Measurements from ENCODE around the gene NXPE2. TPM values are rescaled to one million over a fixed set of nuclear protein-coding genes. Genes with fewer than 3 reads are reported as not detected.

Gene NXPE2
- polyA plus RNA-seq, 1 donor (not counting 4 experiments of a cell fraction or from before 2014, with no cell fraction given): 0.09 TPM

DNA sequence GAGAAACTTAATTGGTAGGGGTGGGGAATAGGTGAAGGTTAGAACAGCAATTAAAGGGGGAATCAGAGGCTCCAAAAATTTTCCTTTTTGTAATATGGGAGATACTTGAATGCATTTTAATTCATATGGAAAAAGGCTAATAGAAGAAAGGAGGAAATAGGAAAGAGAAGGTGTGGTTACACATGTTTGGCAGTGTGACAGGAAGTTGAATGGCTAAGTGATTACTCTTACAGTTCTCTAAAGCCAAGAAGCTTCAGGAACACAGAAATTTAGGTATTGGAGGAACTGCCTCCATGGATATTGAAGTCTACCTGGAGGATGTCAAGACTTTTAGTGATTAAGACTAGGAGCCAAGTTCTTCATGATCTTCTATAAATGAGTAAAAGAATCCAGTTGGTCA is 6.3 kb downstream of the NXPE2 start:
- Histone ChIP-seq H3K4me3 (ENCODE audit: control insufficient read depth in 2 of 3, extremely low read depth in 1 of 3, insufficient read depth in 2 of 3, low read depth in 1 of 3, low read length in 3 of 3) (no peak overlapping the region), H3K9me3 (ENCODE audit: control insufficient read depth, low read depth, low read length) (no peaks in the 10 kb centered on the region), H3K4me2 (ENCODE audit: control insufficient read depth, extremely low read depth, insufficient read depth, low read depth, low read length) (no peak overlapping the region), H3K4me1 (ENCODE audit: control insufficient read depth, extremely low read depth, insufficient read depth, low read length) (no peaks in the 10 kb centered on the region), H3K9me1 (ENCODE audit: control insufficient read depth, extremely low read depth, insufficient read depth, low read length) (no peaks in the 10 kb centered on the region), H2AFZ (ENCODE audit: control insufficient read depth, low read length) (no peak overlapping the region), H3K27ac (ENCODE audit: control insufficient read depth, insufficient read depth, low read length) (no peak overlapping the region), H3K79me2 (ENCODE audit: control insufficient read depth, insufficient read depth, low read length) (no peaks in the 10 kb centered on the region), H3K36me3 (ENCODE audit: control insufficient read depth in 2 of 2, extremely low read depth in 1 of 2, insufficient read depth in 2 of 2, low read length in 2 of 2) (no peaks in the 10 kb centered on the region), H3K9ac (ENCODE audit: control insufficient read depth, extremely low read depth, insufficient read depth, low read length) (no peak overlapping the region), H3K27me3 (ENCODE audit: control insufficient read depth, extremely low read depth, insufficient read depth, low read length) (no peaks in the 10 kb centered on the region), H4K20me1 (ENCODE audit: control insufficient read depth, extremely low read depth, insufficient read depth, low read length) (no peaks in the 10 kb centered on the region)
- dilution Hi-C loops (cut with MboI; ENCODE audit: extremely low pct_ligation_motif_present, low sequenced_read_pairs): no loop called here
- FAIRE-seq (no peak), DNase-seq (ENCODE audit: low read depth, low spot score) (no peak)
- TF ChIP-seq, protein P1, sequence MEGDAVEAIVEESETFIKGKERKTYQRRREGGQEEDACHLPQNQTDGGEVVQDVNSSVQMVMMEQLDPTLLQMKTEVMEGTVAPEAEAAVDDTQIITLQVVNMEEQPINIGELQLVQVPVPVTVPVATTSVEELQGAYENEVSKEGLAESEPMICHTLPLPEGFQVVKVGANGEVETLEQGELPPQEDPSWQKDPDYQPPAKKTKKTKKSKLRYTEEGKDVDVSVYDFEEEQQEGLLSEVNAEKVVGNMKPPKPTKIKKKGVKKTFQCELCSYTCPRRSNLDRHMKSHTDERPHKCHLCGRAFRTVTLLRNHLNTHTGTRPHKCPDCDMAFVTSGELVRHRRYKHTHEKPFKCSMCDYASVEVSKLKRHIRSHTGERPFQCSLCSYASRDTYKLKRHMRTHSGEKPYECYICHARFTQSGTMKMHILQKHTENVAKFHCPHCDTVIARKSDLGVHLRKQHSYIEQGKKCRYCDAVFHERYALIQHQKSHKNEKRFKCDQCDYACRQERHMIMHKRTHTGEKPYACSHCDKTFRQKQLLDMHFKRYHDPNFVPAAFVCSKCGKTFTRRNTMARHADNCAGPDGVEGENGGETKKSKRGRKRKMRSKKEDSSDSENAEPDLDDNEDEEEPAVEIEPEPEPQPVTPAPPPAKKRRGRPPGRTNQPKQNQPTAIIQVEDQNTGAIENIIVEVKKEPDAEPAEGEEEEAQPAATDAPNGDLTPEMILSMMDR (optimal IDR thresholded peaks at IDR 0.05 in 1 of 3, IDR thresholded peaks at IDR 0.05 in 1 of 3, conservative IDR thresholded peaks at IDR 0.05 in 1 of 3; ENCODE audit: extremely low read depth in 1 of 3, insufficient read depth in 2 of 3, low read length in 3 of 3): no peak
- TF ChIP-seq EZH2 (IDR thresholded peaks at IDR 0.05; ENCODE audit: low read length): no peak

DNA sequence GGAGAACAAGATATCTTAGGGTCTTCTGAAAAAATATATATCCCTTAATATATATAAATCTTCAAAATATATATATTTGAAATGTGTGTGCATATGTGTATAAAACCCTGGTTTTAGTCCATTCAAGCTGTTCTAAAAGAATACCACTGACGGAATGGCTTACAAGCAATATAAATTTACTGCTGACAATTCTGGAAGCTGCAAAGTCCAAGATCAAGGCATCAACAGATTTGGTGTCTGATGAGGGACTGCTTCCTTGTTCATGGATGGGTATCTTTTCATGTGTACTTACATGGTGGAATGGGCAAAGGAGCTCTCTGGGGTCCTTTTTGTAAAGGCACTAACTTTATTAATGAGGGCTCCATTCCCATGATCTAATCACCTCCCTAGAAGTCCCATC is 6.8 kb downstream of the NXPE2 start:
- Histone ChIP-seq H3K4me2 (ENCODE audit: control insufficient read depth, extremely low read depth, insufficient read depth, low read depth, low read length) (no peak overlapping the region), H3K9me3 (ENCODE audit: control insufficient read depth, low read depth, low read length) (no peaks in the 10 kb centered on the region), H3K27ac (ENCODE audit: control insufficient read depth, insufficient read depth, low read length) (no peak overlapping the region), H3K4me3 (ENCODE audit: control insufficient read depth in 2 of 3, extremely low read depth in 1 of 3, insufficient read depth in 2 of 3, low read depth in 1 of 3, low read length in 3 of 3) (no peak overlapping the region), H3K9ac (ENCODE audit: control insufficient read depth, extremely low read depth, insufficient read depth, low read length) (no peak overlapping the region), H3K4me1 (ENCODE audit: control insufficient read depth, extremely low read depth, insufficient read depth, low read length) (no peaks in the 10 kb centered on the region), H2AFZ (ENCODE audit: control insufficient read depth, low read length) (no peak overlapping the region), H3K79me2 (ENCODE audit: control insufficient read depth, insufficient read depth, low read length) (no peaks in the 10 kb centered on the region), H3K9me1 (ENCODE audit: control insufficient read depth, extremely low read depth, insufficient read depth, low read length) (no peaks in the 10 kb centered on the region), H4K20me1 (ENCODE audit: control insufficient read depth, extremely low read depth, insufficient read depth, low read length) (no peaks in the 10 kb centered on the region), H3K27me3 (ENCODE audit: control insufficient read depth, extremely low read depth, insufficient read depth, low read length) (no peaks in the 10 kb centered on the region), H3K36me3 (ENCODE audit: control insufficient read depth in 2 of 2, extremely low read depth in 1 of 2, insufficient read depth in 2 of 2, low read length in 2 of 2) (no peaks in the 10 kb centered on the region)
- no peak for FAIRE-seq
- no peak for TF ChIP-seq EZH2 (IDR thresholded peaks at IDR 0.05; ENCODE audit: low read length)
- TF ChIP-seq, protein P1 (optimal IDR thresholded peaks at IDR 0.05 in 1 of 3, IDR thresholded peaks at IDR 0.05 in 1 of 3, conservative IDR thresholded peaks at IDR 0.05 in 1 of 3; ENCODE audit: extremely low read depth in 1 of 3, insufficient read depth in 2 of 3, low read length in 3 of 3): no peak
- dilution Hi-C loops (cut with MboI; ENCODE audit: extremely low pct_ligation_motif_present, low sequenced_read_pairs): no loop called here
- no peak for DNase-seq (ENCODE audit: low read depth, low spot score)

Data from keratinocyte (primary cell).